SK-MEL-5 (cell line): ENCODE measurements around the gene XCL1. TPM values are rescaled to one million over a fixed set of nuclear protein-coding genes. Genes with fewer than 3 reads are reported as not detected.
"Not testable (repeated sequence)": the region's sequence is repeated elsewhere in the genome, so short reads cannot be mapped to it uniquely, and the experiment has no call there.

Experiments used
- DNase-seq: peaks from one replicate; pipeline ENCODE4 v3.0.0-alpha.2; 2016; ENCODE audit warnings: low read depth, low spot score
- in situ Hi-C: cut with HindIII; loops from 2 replicates; pipeline ENCODE4 v1.10.0; 2016; ENCODE audit warnings: low sequenced_read_pairs, high pct_unique_total_duplicates, low pct_unique_long_range_greater_than_20kb
- total RNA-seq: library from RNA; depleted of rRNA; stranded (reverse); fragments of >200 nt; shearing (Covaris generic); gene quantifications from 2 replicates; pipeline ENCODE4 v1.2.3, GENCODE V29; 2014

XCL1 gene
- total RNA-seq, 1 experiment from 2014 or later, result not detected

DNA sequence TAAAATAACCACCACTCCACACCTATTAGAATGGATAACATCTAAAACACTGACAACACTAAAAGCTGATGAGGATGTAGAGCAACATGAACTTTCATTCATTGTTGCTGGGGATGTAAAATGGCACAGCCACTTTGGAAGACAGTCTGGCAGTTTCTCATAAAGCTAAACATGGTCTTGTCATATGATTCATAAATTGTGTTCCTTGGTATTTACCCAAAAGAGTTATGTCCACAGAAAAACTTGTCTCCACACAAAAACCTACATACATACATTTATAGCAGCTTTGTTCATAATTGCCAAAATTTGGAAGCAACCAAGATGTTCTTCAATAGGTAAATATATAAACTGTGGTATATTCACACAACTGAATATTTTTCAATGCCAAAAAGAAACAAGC is 16.0 kb upstream of the XCL1 start:
- DNase-seq, result no peak
- in situ Hi-C loops, result no loop called here

DNA sequence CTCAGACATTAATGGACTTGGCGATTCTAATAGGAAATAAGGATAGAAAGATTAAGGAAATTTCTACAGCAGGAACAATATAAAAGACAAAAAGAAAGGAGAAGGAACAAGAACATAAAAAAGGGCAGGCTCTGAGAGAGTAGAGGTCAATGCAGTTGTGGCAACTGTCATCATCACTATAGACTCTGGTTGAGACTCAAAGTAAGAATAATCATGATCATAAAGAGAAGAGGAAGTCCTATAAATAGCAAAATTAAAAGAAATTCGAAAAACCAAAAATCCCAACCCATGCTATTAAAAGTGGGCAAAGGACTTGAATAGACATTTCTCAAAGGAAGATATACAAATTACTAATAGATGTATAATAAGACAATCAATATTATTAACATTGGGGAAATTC is 14.4 kb upstream of the XCL1 start:
- in situ Hi-C loops, result no loop called here
- no peak for DNase-seq

DNA sequence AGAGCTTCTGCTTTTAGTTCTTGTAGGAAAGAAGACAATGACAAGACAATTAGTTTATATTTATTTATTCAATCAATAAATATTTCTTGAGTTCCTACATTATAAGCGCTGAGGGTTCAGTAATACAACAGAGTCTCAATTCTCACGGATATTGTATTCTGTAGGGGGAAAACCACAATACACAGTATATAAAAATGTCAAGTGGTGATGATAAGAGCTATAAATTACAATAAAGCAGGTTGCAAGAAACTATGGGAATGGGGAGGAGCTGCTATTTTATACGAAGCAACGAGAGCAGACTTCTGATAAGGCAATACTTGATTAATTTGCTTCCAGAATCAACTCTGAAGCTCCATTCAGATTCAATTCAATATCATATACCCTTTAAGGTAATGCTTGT is 10.6 kb upstream of the XCL1 start:
- in situ Hi-C loops, result no loop called here
- no peak for DNase-seq

DNA sequence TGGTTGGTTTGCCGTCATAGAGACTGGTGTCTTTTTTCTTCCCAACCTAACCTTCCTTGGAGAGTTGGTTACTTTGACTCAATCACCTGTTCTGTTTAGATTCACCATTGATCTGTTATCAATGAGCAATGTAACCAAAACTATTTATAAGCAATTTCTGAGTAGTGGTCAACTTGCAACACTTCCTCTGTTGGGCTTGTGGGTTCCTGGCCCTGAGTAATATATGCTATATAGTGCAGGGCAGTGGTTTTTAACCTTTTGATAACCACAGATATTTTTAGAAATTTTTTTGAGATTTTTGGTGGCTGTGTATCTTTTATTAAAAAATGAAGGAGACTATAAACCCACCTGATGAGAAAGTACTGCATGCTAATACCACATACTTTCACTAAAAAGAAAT is 9.4 kb upstream of the XCL1 start:
- in situ Hi-C loops, result no loop called here

DNA sequence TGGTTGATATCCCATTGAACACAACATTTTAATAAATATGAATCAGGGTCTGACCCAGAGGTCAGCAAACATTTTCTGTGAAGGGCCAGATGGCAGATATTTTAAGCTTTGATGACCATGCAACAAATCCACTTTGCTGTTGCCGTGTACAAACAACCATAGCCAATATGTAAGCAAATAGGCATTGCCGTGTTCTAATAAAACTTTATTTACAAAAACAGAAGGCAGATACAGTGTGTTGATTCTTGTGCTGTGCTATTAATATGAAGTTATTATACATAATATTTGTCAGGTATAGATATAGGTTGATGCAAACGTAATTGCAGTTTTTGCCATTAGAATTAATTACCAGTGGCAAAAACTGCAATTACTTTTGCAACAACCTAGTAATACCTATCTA is 8.8 kb upstream of the XCL1 start:
- in situ Hi-C loops, result no loop called here
- no peak for DNase-seq

More for the DNA sequence above, 9.4 kb upstream of the XCL1 start:
- DNase-seq, result no peak

DNA sequence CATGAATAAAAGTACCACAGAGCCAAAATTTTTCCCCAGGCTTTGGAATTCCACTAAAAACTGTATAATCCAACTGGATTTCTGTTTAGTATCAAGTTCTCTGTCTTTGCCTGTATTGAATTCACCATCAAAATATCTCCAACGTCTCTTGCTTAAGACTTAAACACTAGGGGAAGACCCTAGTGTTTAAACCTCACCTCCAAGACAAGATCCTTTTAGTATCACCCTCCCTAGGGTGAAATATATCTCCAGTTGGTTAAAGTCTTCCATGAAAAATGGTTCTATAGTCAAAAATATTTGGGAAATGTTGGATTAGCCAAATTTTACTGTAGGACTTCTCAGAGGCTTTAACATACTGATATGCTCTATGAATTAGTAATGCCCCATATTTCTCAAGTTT is 8.1 kb upstream of the XCL1 start:
- no peak for DNase-seq
- in situ Hi-C loops, result no loop called here

DNA sequence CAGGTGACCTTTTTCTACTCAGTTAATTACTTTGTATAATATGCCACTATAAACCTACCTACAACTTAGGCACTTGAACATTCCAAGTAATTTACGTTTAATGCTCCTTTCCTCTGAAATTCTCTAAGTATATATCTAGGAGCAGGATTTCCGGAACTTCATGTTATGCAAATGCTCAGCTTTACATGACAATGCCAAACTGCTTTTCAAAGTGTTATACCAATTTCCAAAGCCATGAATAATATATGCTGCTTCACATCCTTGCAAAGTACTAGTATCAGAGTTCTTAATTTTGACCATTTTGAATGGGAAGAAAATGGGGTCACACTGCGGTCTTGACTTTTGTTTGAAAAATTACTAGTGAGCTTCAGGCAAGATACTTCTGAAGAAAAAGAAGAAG is 5.8 kb upstream of the XCL1 start:
- in situ Hi-C loops, result no loop called here

DNA sequence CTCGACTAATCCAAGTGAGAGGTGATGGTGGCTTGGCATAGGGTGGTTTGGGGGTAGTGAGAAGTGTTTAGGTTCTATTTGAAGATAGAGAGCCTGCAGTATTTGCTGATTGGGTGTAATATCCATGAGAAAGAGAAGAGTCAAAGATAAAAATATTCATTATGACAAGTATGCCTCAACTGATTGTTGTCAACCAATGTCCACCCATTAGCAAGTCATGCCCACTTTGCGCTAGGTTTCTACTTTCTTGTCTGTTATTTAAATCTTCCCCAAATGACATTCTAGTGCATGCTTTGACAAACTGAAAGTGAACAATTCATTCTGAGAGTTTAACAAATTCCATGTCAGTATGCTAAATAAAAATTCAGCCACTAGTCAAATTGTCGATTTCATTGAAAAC is 3.8 kb upstream of the XCL1 start:
- in situ Hi-C loops, result no loop called here
- no peak for DNase-seq

More for the DNA sequence above, 5.8 kb upstream of the XCL1 start:
- no peak for DNase-seq

DNA sequence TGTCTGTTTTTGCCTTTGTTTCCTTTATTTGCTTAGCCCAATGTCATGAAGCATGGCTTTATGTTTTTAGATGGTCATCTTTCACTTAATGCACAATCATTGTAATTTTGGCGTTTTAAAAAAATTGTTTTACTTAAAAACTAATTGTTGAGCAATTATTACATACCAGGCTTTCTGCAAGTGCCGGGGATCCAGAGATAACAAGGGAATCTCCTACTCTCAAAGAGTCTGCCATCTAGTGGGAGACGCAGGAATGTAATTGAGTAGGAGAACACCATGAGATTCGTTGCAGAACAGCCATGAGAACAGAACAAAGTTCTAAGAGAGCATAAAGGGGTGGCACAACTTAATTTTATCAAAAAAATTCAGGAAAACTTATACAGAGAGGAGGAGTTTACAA is 2.2 kb upstream of the XCL1 start:
- in situ Hi-C loops, DNase-seq: not testable (repeated sequence)

DNA sequence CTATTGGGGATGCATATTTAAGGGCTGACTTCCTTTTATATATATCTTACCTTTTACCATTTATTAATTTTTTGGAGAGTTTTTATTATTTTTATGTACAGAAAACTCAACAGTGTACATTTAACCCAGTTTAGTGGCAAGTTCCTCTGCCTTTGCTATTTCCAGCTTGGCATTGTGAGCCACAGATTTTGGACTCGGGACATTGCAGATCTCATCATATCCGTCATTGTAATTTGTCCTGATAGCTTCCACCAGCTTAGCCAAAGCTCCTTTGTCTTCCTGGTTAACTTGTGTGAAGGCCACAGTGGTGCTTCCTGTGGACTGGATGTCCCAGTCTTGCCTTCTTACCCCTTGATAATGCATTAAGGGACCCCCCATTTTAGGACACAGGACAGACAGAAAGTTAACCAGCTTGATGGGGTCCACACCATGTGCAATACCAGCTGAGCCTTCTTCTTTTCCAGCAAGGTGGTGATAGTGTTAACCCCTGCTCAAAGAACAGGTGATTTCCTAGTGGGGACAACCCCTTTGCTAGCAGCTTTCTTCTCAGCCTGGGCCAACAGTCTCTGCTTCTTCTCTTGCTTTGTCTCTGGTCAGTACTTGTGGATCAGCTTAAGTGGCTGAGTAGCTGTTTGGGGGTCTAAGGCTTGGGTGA is 2.3 kb downstream of the XCL1 start:
- in situ Hi-C loops, result not testable (repeated sequence)

DNA sequence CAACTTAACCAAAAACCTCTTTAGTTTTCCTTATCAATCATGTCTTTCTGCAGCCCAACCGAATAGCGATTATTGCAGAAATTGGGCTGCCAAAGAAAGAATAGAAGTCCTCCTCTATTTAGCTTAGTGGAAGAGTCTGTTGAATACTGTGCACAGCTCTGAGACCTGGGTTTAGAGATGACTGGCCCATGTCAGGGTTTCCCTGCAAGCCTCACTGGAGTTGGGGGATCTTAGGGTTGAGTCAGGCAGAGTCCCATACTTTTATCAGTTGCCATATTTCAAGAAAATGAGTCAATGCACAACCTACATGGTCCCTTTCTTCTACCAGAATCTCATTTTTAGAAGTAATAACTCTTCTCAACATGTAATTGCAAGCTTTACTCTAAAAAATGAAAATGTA is 3.9 kb downstream of the XCL1 start:
- in situ Hi-C loops, DNase-seq: not testable (repeated sequence)

More for the DNA sequence above, 2.3 kb downstream of the XCL1 start:
- not testable (repeated sequence) for DNase-seq

DNA sequence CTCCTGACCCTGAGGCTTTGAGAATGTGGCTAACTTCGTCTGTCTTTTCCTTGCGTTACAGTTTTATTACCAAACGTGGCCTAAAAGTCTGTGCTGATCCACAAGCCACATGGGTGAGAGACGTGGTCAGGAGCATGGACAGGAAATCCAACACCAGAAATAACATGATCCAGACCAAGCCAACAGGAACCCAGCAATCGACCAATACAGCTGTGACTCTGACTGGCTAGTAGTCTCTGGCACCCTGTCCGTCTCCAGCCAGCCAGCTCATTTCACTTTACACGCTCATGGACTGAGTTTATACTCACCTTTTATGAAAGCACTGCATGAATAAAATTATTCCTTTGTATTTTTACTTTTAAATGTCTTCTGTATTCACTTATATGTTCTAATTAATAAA is 4.6 kb downstream of the XCL1 start:
- DNase-seq, in situ Hi-C loops: not testable (repeated sequence)

DNA sequence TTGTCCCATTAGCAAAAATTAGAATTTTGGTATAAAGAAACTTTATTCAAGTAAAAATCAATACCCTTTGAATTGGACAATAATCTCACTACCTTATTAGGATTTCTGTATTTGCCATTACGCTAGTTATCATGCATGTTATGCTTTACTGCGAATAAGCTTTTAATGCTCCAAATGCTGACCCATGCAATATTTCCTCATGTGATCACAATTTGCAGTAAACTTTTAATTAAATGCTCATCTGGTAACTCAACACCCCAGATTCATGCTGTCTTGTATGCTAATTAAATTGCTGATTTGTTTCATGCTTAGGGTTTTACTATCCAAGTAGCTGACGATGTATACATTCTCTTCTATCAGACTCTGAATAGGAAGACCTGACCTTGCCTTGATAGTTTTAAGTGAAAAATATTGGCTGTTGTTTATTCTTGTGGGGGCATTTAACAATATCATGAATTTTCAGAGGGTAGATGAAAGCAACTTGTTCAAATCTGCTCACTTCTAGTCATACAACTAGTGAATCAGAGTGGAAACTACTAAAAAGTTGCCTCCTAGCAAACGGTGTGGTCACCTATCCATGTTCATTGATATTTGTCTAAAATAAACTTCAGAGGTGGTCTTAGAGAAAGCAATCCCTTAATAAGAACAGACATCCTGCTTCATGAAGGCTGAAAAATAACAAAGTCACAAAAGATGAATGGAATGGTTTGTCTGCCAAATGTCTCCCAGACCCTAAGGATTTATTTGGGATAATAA is 5.6 kb downstream of the XCL1 start:
- in situ Hi-C loops, result no loop called here
- no peak for DNase-seq

DNA sequence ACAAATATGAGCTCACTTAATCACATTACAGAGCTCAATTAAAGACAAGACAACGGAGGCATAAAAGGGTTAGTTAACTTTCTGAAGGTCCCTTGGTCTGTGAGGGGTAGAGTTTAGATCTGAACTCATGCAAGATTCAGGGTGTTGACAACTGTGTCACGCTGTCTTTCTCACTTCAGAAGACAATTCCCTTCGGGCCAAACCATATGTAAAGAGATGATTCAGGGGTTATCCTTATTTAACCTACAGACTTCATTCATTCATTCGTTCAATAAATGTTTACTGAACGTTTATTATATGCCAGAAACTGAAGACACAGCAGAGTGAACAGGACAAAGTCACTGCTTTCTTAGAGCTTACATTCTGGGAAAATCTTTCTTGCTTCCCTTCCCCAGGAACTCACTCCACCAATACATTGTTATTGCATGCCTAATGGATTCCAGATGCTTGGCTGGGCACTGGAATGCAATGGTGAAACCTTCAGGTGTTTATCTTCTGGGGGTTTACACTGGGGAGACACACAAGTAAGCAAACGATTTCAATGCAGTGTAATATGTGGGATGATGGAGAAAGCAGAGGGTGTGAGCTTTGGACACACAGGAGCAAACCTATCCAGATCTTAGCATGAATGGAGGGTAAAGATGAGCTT is 6.4 kb downstream of the XCL1 start:
- in situ Hi-C loops, result no loop called here
- no peak for DNase-seq

DNA sequence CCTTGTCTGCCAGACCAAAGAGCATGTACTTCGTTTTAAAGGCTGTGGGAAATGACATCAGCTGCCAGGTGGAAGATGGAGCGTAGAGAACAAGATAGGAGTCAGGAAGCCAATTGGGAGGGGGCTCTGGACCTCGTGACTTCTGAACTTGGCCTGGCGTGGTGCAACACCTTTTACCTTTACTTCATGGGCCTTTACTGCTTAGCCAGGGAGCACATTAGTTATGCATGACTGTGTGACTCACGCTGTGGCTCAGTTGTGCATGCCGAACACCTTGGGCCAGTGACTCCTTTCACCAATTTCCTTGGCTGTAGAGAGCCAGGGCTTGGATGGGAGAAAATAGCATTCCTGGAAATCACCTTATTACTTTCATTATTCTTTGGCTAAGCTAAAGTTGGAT is 7.2 kb downstream of the XCL1 start:
- in situ Hi-C loops, result no loop called here
- DNase-seq, result no peak

DNA sequence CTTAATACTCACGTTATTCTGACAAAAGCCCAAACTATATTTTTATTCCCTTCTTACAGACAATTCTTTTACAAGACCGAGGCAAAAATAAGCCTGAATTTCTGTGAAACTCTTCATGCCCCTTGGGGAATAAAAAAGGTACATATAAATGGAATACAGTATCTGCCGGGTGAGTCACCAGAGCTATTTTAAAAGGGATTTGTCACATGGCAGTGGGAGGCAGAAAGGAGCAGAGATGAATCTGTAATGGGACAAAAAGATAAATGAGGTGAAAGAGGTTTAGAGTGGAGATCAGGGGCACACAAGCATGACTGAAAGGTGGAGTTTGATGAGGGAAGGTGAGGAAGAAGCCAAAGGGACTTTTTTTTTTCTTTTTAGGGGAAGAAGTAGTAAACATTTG is 8.8 kb downstream of the XCL1 start:
- in situ Hi-C loops, result no loop called here
- peak; percentile 3 for DNase-seq

DNA sequence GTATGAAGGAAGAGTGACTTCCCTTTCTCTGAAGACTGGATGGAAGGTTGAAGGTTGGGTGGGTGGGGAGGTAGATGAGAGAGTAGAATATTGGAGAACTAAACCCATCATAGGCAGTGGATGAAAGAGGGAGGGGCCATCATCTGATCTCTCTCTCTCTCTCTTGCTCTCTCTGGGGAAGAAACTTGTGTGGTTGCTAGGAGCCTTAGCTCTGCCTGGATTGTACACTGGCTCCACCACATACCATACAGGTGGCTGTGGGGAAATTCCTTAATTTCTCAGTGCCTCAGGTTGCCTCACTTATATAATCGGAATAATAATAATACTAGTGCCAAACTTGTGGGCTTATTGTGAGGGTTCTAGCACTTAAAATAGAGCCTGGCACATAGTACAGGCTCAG is 9.5 kb downstream of the XCL1 start:
- no peak for DNase-seq
- in situ Hi-C loops, result no loop called here

DNA sequence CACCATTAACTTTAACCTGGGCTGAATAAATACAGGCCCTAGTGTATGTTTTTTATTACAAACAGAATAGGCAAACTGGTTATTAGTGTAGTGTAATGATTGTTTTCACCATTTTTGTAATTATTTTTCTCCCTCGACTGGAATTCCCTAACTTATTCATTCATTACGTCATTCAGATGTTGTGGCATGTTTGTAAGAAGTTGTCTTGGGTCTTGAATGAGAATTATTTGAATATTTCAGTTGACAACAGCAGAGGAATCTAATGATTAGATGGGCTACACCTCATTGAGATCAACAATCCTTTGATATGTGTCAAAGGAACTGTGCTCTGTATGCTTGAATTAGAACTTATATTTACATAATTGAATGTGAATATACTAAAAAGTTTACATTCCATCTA is 12.8 kb downstream of the XCL1 start:
- in situ Hi-C loops, result no loop called here
- no peak for DNase-seq

DNA sequence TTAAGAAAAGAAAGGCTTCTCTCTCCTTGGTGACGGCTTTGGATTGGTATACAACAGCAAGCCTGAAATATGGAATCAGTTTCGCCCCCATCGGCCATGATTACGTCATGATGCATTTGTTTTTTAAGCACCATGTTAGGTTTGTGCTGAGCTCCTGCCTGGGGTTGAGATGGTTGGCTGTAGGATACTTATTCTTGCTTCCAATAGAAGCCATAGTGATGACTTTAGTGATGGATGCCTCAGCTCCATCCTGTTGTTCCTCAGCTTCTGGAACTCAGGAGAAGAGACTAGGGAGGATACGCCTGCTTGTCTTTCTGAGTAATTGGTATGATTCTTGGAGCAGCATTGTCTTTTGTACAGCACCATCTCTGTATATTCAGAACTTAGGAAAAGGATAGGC is 14.7 kb downstream of the XCL1 start:
- no peak for DNase-seq
- in situ Hi-C loops, result no loop called here
